ENCODE data around the gene TRIP12. TPM values are rescaled to one million over a fixed set of nuclear protein-coding genes. Genes with fewer than 3 reads are reported as not detected.
A peak's percentile ranks its signal among the peaks of the same experiment; 100 is the strongest.

Gene TRIP12
- total and polyA plus RNA-seq, 2 of the 4 experiments (the other 2 are of a cell fraction), result 51.6 to 209 TPM

DNA sequence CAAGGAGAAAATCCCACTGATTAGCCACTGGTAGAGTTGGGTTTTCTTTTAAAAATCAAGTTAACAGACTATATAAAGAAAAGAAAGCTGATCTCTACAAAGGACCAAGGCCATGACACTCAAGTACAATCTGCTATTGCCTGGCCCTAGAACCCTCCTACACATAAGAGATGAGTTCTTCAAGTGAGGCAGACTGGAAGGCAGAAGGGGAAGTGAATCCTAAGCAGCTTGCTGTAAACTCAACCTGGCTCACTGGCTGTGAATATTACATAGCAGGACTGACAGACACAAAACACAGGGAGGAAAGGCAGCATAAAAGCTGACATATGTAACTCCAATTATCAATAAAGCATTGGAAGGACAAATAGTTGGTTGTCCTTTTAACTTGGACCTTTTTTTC is 65.4 kb downstream of the TRIP12 start:
- no peak overlapping the region for H2AK5ac ChIP-seq (ENCODE audit: low read depth, low read length)
- H3K4me1 ChIP-seq (ENCODE audit: control insufficient read depth, insufficient read depth, low read length), result peaks cover 8% of the 10 kb centered on the region
- H2AFZ ChIP-seq (replicated peaks; ENCODE audit: low read length, poor library complexity), result no peak overlapping the region
- peak overlapping the region; percentile 23; the same call in 1 of the 2 replicates for H3K18ac ChIP-seq (ENCODE audit: low read depth, low read length)
- H3K9ac ChIP-seq (ENCODE audit: low read depth, low read length), result no peak overlapping the region
- H2BK20ac ChIP-seq (ENCODE audit: low read depth, low read length), result no peak overlapping the region
- no peak for DNase-seq
- no TSS peak for BruUV-seq (replicated peaks)
- H3K14ac ChIP-seq (replicated peaks; ENCODE audit: low read depth, low read length), result 0 out of 2 replicates have a peak overlapping the region, but pooled peaks have one; percentile 31
- H4K8ac ChIP-seq (ENCODE audit: low read depth in 2 of 2, low read length in 2 of 2), result no peak overlapping the region
- in situ Hi-C loops (cut with MboI; ENCODE audit: low sequenced_read_pairs), result no loop called here
- no peak for ATAC-seq (ENCODE audit: low read depth)
- no peak overlapping the region for H3K4ac ChIP-seq (ENCODE audit: low read depth, low read length)
- H2BK15ac ChIP-seq (ENCODE audit: low read depth, low read length), result no peak overlapping the region
- dilution Hi-C loops (cut with HindIII; ENCODE audit: low sequenced_read_pairs, unreplicated experiment), result no loop called here
- no peak overlapping the region for H3K56ac ChIP-seq (ENCODE audit: extremely low read depth, insufficient read depth, low read length)
- no peak overlapping the region for H3K4me3 ChIP-seq (ENCODE audit: insufficient read depth, low read depth, low read length)
- H3K79me1 ChIP-seq (ENCODE audit: low read depth in 1 of 2, low read length in 2 of 2), result peaks cover 27 to 58% of the 10 kb centered on the region in 2 experiments
- TF ChIP-seq RFX5 (IDR thresholded peaks at IDR 0.05; ENCODE audit: low read depth, low read length) (no peak), FOS (IDR thresholded peaks at IDR 0.05; ENCODE audit: low read depth, low read length) (no peak), NFE2L2 (IDR thresholded peaks at IDR 0.05; ENCODE audit: low read depth, low read length) (no peak), USF2 (IDR thresholded peaks at IDR 0.05; ENCODE audit: low read depth, low read length) (no peak), RAD21 (IDR thresholded peaks at IDR 0.05; ENCODE audit: low read length) (no peak), POLR2A (IDR thresholded peaks at IDR 0.05; ENCODE audit: low read depth, low read length) (no peak), SMC3 (IDR thresholded peaks at IDR 0.05; ENCODE audit: low read depth, low read length) (no peak), CEBPB (IDR thresholded peaks at IDR 0.05; ENCODE audit: low read depth, low read length) (no peak), BHLHE40 (IDR thresholded peaks at IDR 0.05; ENCODE audit: low read depth, low read length) (no peak), MAFK (IDR thresholded peaks at IDR 0.05; ENCODE audit: low read depth, low read length) (no peak), MAZ (IDR thresholded peaks at IDR 0.05; ENCODE audit: borderline replicate concordance, low read depth, low read length) (no peak), ELK1 (IDR thresholded peaks at IDR 0.05; ENCODE audit: borderline replicate concordance, low read depth, low read length) (no peak)
- TF ChIP-seq, protein P1, sequence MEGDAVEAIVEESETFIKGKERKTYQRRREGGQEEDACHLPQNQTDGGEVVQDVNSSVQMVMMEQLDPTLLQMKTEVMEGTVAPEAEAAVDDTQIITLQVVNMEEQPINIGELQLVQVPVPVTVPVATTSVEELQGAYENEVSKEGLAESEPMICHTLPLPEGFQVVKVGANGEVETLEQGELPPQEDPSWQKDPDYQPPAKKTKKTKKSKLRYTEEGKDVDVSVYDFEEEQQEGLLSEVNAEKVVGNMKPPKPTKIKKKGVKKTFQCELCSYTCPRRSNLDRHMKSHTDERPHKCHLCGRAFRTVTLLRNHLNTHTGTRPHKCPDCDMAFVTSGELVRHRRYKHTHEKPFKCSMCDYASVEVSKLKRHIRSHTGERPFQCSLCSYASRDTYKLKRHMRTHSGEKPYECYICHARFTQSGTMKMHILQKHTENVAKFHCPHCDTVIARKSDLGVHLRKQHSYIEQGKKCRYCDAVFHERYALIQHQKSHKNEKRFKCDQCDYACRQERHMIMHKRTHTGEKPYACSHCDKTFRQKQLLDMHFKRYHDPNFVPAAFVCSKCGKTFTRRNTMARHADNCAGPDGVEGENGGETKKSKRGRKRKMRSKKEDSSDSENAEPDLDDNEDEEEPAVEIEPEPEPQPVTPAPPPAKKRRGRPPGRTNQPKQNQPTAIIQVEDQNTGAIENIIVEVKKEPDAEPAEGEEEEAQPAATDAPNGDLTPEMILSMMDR (conservative IDR thresholded peaks at IDR 0.05; ENCODE audit: low read depth, low read length), result no peak
- no peak overlapping the region for H2AK9ac ChIP-seq (replicated peaks; ENCODE audit: low read depth, low read length, poor library complexity)
- H3K36me3 ChIP-seq (ENCODE audit: control insufficient read depth, insufficient read depth, low read length), result peaks cover 15% of the 10 kb centered on the region
- H4K20me1 ChIP-seq (ENCODE audit: insufficient read depth, low read length), result peaks cover 38% of the 10 kb centered on the region
- H3K9me1 ChIP-seq (ENCODE audit: insufficient read depth, low read length), result peaks cover 9% of the 10 kb centered on the region
- no peaks in the 10 kb centered on the region for H3K27me3 ChIP-seq (ENCODE audit: control insufficient read depth, insufficient read depth, low read length)
- no peaks in the 10 kb centered on the region for H3K9me3 ChIP-seq (ENCODE audit: control insufficient read depth, insufficient read depth, low read length)
- peak overlapping the region; percentile 65; the same call in 1 of the 2 replicates for H3K23ac ChIP-seq (ENCODE audit: low read depth, low read length)
- peak overlapping the region; percentile 12 for H2BK5ac ChIP-seq (ENCODE audit: low read depth, low read length, poor library complexity, severe bottlenecking)
- H2BK120ac ChIP-seq (ENCODE audit: low read depth, low read length), result no peak overlapping the region
- ChIA-PET CTCF (no interaction called here), POLR2A (ENCODE audit: unreplicated experiment) (no interaction called here)
- H3K27ac ChIP-seq (ENCODE audit: insufficient read depth, low read length), result peak overlapping the region; percentile 23; the same call in 1 of the 2 replicates
- H3K4me2 ChIP-seq (ENCODE audit: low read depth, low read length), result no peak overlapping the region
- intact Hi-C loops (cut with micrococcal nuclease), result no loop called here
- no peak overlapping the region for H4K91ac ChIP-seq (ENCODE audit: insufficient read depth, low read depth, low read length)
- no peak overlapping the region; the same call in 1 of the 2 replicates for H4K5ac ChIP-seq (ENCODE audit: low read depth, low read length)
